Nephron (organoid): ENCODE results near the gene RALGAPA2.

Source experiments
- H3K27ac Mint-ChIP-seq, 3 experiments: 2 replicates each; pipeline ENCODE4 v1.8.0; 2020; ENCODE audit warnings: mixed read lengths in 3 of 3, mild to moderate bottlenecking in 2 of 3, moderate library complexity in 1 of 3
- H3K27me3 Mint-ChIP-seq: 2 replicates; pipeline ENCODE4 v1.8.0; 2021; ENCODE audit warnings: low read depth, mild to moderate bottlenecking, moderate library complexity, mixed read lengths
- H3K36me3 Mint-ChIP-seq: 2 replicates; pipeline ENCODE4 v1.8.0; 2020; ENCODE audit warnings: low read depth, mixed read lengths
- H3K4me1 Mint-ChIP-seq: 2 replicates; pipeline ENCODE4 v1.8.0; 2020; ENCODE audit warnings: mixed read lengths
- H3K4me3 Mint-ChIP-seq, 3 experiments: 2 replicates each; pipeline ENCODE4 v1.8.0; 2020; ENCODE audit warnings: mild to moderate bottlenecking in 3 of 3, mixed read lengths in 3 of 3, moderate library complexity in 2 of 3
- H3K9me3 Mint-ChIP-seq: 2 replicates; pipeline ENCODE4 v1.8.0; 2020; ENCODE audit warnings: mixed read lengths
- TF ChIP-seq, protein P1 (sequence below), 3 experiments: fragments of 200-600 bp; sonication (generic); IDR thresholded peaks; one replicate each; pipeline ENCODE4 v1.5.0; 2021; ENCODE audit warnings: antibody characterized with exemption in 3 of 3; ENCODE audit not compliant: unreplicated experiment in 3 of 3

RALGAPA2 gene

DNA sequence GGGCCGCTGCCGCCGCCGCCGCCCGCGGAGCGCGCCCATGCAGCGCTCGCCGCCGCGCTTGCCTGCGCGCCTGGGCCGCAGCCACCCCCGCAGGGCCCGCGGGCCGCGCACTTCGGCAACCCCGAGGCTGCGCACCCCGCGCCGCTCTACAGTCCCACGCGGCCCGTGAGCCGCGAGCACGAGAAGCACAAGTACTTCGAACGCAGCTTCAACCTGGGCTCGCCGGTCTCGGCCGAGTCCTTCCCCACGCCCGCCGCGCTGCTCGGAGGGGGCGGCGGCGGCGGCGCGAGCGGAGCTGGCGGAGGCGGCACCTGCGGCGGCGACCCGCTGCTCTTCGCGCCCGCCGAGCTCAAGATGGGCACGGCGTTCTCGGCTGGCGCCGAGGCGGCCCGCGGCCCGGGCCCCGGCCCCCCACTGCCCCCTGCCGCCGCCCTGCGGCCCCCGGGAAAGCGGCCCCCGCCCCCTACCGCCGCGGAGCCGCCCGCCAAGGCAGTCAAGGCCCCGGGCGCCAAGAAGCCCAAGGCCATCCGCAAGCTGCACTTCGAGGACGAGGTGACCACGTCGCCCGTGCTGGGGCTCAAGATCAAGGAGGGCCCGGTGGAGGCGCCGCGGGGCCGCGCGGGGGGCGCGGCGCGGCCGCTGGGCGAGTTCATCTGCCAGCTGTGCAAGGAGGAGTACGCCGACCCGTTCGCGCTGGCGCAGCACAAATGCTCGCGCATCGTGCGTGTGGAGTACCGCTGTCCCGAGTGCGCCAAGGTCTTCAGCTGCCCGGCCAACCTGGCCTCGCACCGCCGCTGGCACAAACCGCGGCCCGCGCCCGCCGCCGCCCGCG, 343.8 kb downstream of the RALGAPA2 start:
- Mint-ChIP-seq H3K27ac (no peak overlapping the region), H3K27me3 (peaks cover 84% of the 10 kb centered on the region), H3K4me1 (peaks cover 22% of the 10 kb centered on the region), H3K36me3 (no peaks in the 10 kb centered on the region), H3K4me3 (peak overlapping the region in 1 of 3 experiments; percentile 32), H3K9me3 (peaks cover 4% of the 10 kb centered on the region)
- TF ChIP-seq, protein P1, sequence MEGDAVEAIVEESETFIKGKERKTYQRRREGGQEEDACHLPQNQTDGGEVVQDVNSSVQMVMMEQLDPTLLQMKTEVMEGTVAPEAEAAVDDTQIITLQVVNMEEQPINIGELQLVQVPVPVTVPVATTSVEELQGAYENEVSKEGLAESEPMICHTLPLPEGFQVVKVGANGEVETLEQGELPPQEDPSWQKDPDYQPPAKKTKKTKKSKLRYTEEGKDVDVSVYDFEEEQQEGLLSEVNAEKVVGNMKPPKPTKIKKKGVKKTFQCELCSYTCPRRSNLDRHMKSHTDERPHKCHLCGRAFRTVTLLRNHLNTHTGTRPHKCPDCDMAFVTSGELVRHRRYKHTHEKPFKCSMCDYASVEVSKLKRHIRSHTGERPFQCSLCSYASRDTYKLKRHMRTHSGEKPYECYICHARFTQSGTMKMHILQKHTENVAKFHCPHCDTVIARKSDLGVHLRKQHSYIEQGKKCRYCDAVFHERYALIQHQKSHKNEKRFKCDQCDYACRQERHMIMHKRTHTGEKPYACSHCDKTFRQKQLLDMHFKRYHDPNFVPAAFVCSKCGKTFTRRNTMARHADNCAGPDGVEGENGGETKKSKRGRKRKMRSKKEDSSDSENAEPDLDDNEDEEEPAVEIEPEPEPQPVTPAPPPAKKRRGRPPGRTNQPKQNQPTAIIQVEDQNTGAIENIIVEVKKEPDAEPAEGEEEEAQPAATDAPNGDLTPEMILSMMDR (IDR thresholded peaks at IDR 0.05; ENCODE audit: unreplicated experiment in 3 of 3), result no peak

DNA sequence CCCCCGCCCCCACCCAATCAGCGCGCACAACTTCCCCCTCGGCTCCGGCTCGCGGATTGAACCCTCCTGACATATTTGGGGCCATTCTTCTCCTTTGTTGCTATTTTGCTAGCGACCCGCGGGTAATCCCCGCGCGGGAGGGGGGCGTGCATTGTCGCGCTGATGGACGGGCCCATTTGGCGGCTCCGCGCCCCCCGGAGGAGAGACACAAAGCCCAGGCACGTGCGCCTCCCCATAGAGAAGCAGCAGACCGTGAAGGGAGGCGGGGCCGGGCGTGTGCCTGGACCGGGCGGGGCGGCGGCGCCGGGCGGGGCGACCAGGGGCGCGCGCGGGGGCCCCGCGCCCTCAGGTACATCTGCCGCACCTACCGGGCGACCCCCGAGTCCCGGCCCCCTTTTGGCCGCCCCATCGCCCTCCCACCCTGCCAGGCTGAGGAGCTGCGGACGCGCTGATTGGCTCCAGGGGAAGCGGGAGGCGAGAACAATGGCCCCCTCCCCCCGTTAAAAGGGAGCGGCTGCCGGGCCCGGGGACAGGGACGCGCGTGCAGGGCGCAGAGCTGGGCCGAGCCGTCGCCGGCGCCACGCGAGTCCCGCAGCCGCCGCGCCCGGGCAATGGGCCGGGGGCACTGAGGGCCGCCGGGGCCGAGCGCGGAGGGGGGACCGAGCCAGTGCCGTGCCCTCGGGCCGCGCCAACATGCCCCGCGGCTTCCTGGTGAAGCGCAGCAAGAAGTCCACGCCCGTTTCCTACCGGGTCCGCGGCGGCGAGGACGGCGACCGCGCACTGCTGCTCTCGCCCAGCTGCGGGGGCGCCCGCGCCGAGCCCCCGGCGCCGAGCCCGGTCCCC, 344.6 kb downstream of the RALGAPA2 start, which contains the start of gene INSM1:
Gene INSM1 (plus strand): TSS at position 530 of the 843 bp plus-strand sequence. CDS start 164 bp downstream, at position 694.
- H3K4me3 Mint-ChIP-seq, result peak within 1 kb of the TSS; percentile 71 to 78 (median 74)
- H3K27me3 Mint-ChIP-seq, result peaks cover 84% of the 10 kb centered on the region
- H3K9me3 Mint-ChIP-seq, result peaks cover 4% of the 10 kb centered on the region
- TF ChIP-seq, protein P1 (IDR thresholded peaks at IDR 0.05; ENCODE audit: unreplicated experiment in 3 of 3), result no peak
- H3K27ac Mint-ChIP-seq, result no peak within 1 kb of the TSS
- H3K36me3 Mint-ChIP-seq, result no peaks in the 10 kb centered on the region
- peaks cover 22% of the 10 kb centered on the region for H3K4me1 Mint-ChIP-seq

DNA sequence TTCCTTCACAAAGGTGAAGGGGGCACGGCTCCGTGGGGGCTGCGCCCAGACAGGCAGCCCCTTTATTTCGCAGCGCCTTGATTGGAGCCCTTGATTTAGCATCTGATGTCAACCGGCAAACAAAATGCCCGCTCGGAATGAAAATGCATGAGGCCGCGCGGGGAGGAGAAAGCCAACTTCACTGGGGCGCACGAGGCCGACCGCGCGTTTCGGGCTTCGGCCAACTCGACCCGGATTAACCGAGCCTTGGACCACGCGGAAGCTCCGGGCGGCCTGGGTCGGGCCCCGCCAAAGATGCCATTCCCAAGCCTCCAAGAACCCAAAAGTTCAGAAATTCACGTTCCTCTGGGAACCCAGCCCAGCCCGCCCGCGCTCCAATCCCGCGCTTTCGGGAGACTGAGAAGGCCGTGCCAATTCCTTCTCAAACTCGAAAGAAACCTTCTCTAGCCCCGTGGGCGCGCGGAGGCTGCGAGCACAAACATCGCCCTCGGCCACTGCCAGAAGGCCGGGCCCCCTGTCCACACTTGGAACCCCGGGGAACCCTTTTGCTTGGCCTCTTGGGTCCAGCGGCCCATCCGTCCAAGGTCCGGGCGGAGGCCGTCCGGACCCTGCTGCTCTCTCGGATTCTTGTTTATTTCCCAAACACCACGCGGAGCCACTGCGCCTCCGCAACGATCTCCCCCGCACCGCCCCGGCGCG, 345.4 kb downstream of the RALGAPA2 start:
- H3K27me3 Mint-ChIP-seq, result peaks cover 84% of the 10 kb centered on the region
- H3K27ac Mint-ChIP-seq, result no peak overlapping the region
- no peaks in the 10 kb centered on the region for H3K36me3 Mint-ChIP-seq
- H3K4me1 Mint-ChIP-seq, result peaks cover 22% of the 10 kb centered on the region
- peak overlapping the region; percentile 71 to 78 (median 74) for H3K4me3 Mint-ChIP-seq
- H3K9me3 Mint-ChIP-seq, result peaks cover 4% of the 10 kb centered on the region
- TF ChIP-seq, protein P1 (IDR thresholded peaks at IDR 0.05; ENCODE audit: unreplicated experiment in 3 of 3), result no peak

DNA sequence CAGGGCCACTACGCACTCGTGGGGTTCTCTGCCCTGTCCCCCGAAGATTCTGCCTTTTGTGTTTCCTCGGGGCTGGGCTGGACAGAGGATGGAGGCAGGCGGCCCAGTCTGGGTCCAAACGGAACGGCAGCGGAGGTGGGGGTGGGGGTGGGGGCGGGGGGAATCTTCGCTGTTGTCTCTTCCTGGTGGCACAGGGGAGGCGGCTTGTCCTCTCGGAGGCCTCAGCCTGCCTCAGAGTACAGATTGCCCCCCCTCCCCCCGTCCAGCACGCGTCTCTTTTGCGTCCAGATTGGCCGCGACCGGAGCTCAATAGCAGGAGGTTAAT, 345.9 kb downstream of the RALGAPA2 start:
- TF ChIP-seq, protein P1 (IDR thresholded peaks at IDR 0.05; ENCODE audit: unreplicated experiment in 3 of 3), result no peak
- H3K4me1 Mint-ChIP-seq, result peaks cover 22% of the 10 kb centered on the region
- H3K27ac Mint-ChIP-seq, result no peak overlapping the region
- peak overlapping the region; percentile 62 to 78 (median 74) for H3K4me3 Mint-ChIP-seq
- H3K27me3 Mint-ChIP-seq, result peaks cover 84% of the 10 kb centered on the region
- no peaks in the 10 kb centered on the region for H3K36me3 Mint-ChIP-seq
- H3K9me3 Mint-ChIP-seq, result peaks cover 4% of the 10 kb centered on the region

DNA sequence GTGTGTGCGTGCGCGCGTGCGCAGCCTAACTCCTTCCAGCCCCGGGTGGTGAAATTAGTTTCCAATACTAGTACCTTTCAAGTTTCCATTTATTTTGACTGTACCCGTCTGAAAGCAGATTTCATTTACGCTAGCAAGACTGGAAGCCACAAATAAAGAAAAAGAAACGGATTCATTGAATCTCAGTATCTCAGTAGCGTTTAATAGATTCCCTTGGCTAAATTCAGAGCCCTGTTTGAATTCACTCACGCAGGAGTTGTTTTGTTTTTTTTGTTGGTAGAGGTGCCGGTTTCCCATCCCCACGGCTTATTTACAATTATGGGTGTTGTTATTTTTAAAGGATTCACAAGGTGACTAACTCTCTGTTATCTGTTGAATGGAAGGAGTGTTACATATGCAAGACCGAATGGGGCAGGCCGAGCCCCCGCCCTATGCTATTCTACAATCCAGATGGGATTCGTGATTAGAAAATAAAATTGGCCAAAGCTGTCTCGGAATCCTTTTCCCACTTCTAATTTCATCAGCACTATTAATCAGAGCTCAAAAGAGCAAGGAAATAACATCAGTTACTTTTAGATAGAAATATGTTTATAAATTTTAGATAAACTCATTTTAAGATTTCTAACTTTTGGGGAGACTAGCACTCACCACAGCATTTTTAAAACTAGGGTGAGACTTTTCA, 346.8 kb downstream of the RALGAPA2 start:
- H3K27ac Mint-ChIP-seq, result no peak overlapping the region
- TF ChIP-seq, protein P1 (IDR thresholded peaks at IDR 0.05; ENCODE audit: unreplicated experiment in 3 of 3), result no peak
- H3K9me3 Mint-ChIP-seq, result peaks cover 4% of the 10 kb centered on the region
- peaks cover 84% of the 10 kb centered on the region for H3K27me3 Mint-ChIP-seq
- peaks cover 22% of the 10 kb centered on the region for H3K4me1 Mint-ChIP-seq
- no peaks in the 10 kb centered on the region for H3K36me3 Mint-ChIP-seq
- peak overlapping the region; percentile 8 to 64 (median 26) for H3K4me3 Mint-ChIP-seq
